GM23338 (cell line): ENCODE measurements around the gene SPATA33. TPM values are rescaled to one million over a fixed set of nuclear protein-coding genes. Genes with fewer than 3 reads are reported as not detected.

ENCODE experiments used
- ATAC-seq: fragments of 200-7000 bp; cut with Tn5 transposase; 3 replicates; pipeline ENCODE4 v1.9.1; 2020
- DNase-seq: peaks from one replicate; pipeline ENCODE4 v3.0.0-alpha.2; 2015; ENCODE audit warnings: low spot score
- H2AFZ ChIP-seq: fragments of 200-600 bp; sonication (generic); 2 replicates; pipeline ENCODE4 v1.8.0; 2016; ENCODE audit warnings: antibody characterized with exemption, mild to moderate bottlenecking, moderate library complexity
- H3F3A ChIP-seq: fragments of 200-600 bp; sonication (generic); replicated peaks from 2 replicates; pipeline ENCODE4 v1.8.0; 2017; ENCODE audit warnings: antibody characterized with exemption, mixed run types, low read depth
- H3K27ac ChIP-seq: fragments of 200-600 bp; sonication (generic); 2 replicates; pipeline ENCODE4 v1.6.1; 2016; ENCODE audit warnings: low read depth
- H3K27me3 ChIP-seq: fragments of 200-600 bp; sonication (generic); 2 replicates; pipeline ENCODE4 v1.8.0; 2016; ENCODE audit warnings: mild to moderate bottlenecking, mixed run types, moderate library complexity; ENCODE audit not compliant: insufficient read depth
- H3K36me3 ChIP-seq: fragments of 200-600 bp; sonication (generic); 2 replicates; pipeline ENCODE4 v1.8.0; 2016; ENCODE audit warnings: mild to moderate bottlenecking; ENCODE audit not compliant: insufficient read depth
- H3K4me1 ChIP-seq: fragments of 200-600 bp; sonication (generic); 2 replicates; pipeline ENCODE4 v1.8.0; 2016; ENCODE audit warnings: mild to moderate bottlenecking, moderate library complexity; ENCODE audit not compliant: insufficient read depth
- H3K4me2 ChIP-seq: fragments of 200-600 bp; sonication (generic); 2 replicates; pipeline ENCODE4 v1.7.1; 2017; ENCODE audit warnings: mixed run types
- H3K4me3 ChIP-seq: fragments of 200-600 bp; sonication (generic); 2 replicates; pipeline ENCODE4 v1.6.1; 2016; ENCODE audit warnings: mixed run types
- H3K79me2 ChIP-seq: fragments of 200-600 bp; sonication (generic); replicated peaks from 2 replicates; pipeline ENCODE4 v1.8.0; 2017; ENCODE audit warnings: mild to moderate bottlenecking; ENCODE audit not compliant: insufficient read depth
- H3K9me2 ChIP-seq: fragments of 200-600 bp; sonication (generic); 2 replicates; pipeline ENCODE4 v1.8.0; 2017; ENCODE audit not compliant: insufficient read depth
- H4K20me1 ChIP-seq: fragments of 200-600 bp; sonication (generic); replicated peaks from 2 replicates; pipeline ENCODE4 v1.8.0; 2017; ENCODE audit warnings: mild to moderate bottlenecking; ENCODE audit not compliant: insufficient read depth
- H3K27ac Mint-ChIP-seq: 2 replicates; pipeline ENCODE4 v1.8.0; 2020; ENCODE audit warnings: inconsistent platforms, mild to moderate bottlenecking, moderate library complexity, mixed read lengths
- H3K27me3 Mint-ChIP-seq: 3 replicates; pipeline ENCODE4 v1.8.0; 2022; ENCODE audit warnings: low read depth, mild to moderate bottlenecking, moderate library complexity, mixed read lengths, inconsistent platforms; ENCODE audit not compliant: insufficient read depth, poor library complexity
- H3K36me3 Mint-ChIP-seq: 3 replicates; pipeline ENCODE4 v1.8.0; 2021; ENCODE audit warnings: low read depth, mild to moderate bottlenecking, inconsistent platforms, moderate library complexity, mixed read lengths
- H3K4me1 Mint-ChIP-seq: 3 replicates; pipeline ENCODE4 v1.8.0; 2020; ENCODE audit warnings: mild to moderate bottlenecking, inconsistent platforms, mixed read lengths
- H3K4me3 Mint-ChIP-seq: 3 replicates; pipeline ENCODE4 v1.8.0; 2021; ENCODE audit warnings: moderate library complexity, mild to moderate bottlenecking, inconsistent platforms, mixed read lengths
- H3K9me3 Mint-ChIP-seq: 3 replicates; pipeline ENCODE4 v1.8.0; 2020; ENCODE audit warnings: moderate library complexity, mild to moderate bottlenecking, inconsistent platforms, mixed read lengths
- CREB1 ChIP-seq: fragments of 250-450 bp; sonication (Bioruptor Pico); IDR thresholded peaks from 2 replicates; pipeline ENCODE4 v1.5.0; 2020; ENCODE audit warnings: low read depth, mild to moderate bottlenecking, moderate library complexity
- CTCF ChIP-seq, 2 experiments: fragments of 200-600 bp in 1 of 2; sonication (generic) in 1 of 2; conservative IDR thresholded peaks; 2 replicates each; pipeline versions ENCODE4 v1.5.1 to v1.6.1; 2016 to 2017; ENCODE audit warnings: antibody characterized with exemption in 2 of 2, low read depth in 2 of 2, mild to moderate bottlenecking in 2 of 2, moderate library complexity in 1 of 2
- EZH2phosphoT487 ChIP-seq: fragments of 200-600 bp; sonication (generic); IDR thresholded peaks from one replicate; pipeline ENCODE4 v1.8.1; 2018; ENCODE audit warnings: antibody characterized with exemption; ENCODE audit not compliant: unreplicated experiment
- JUNB ChIP-seq: IDR thresholded peaks from one replicate; pipeline ENCODE4 v1.6.1; 2016; ENCODE audit warnings: antibody characterized with exemption; ENCODE audit not compliant: unreplicated experiment
- NANOG ChIP-seq: IDR thresholded peaks from 2 replicates; pipeline ENCODE4 v1.6.1; 2016; ENCODE audit warnings: antibody characterized with exemption, borderline replicate concordance
- POLR2AphosphoS5 ChIP-seq: IDR thresholded peaks from 2 replicates; pipeline ENCODE4 v1.6.1; 2016; ENCODE audit warnings: antibody characterized with exemption, low read depth
- polyA plus RNA-seq: library from polyadenylated mRNA; unstranded; fragments of >200 nt; fragmentation: Nextera tagmentation; extraction: Ambion mirVana; gene quantifications from 2 replicates; pipeline ENCODE4 v1.2.1, GENCODE V29; 2016
- total RNA-seq: library from RNA; depleted of rRNA; stranded (reverse); fragments of >200 nt; shearing (Covaris generic); gene quantifications from 2 replicates; pipeline ENCODE4 v1.2.3, GENCODE V29; 2014
- TF ChIP-seq, protein P1 (sequence below): fragments of 250-450 bp; sonication (Bioruptor Pico); IDR thresholded peaks from 2 replicates; pipeline ENCODE4 v1.5.0; 2020; ENCODE audit warnings: mild to moderate bottlenecking, moderate library complexity
- TF ChIP-seq, protein P2 (sequence below): IDR thresholded peaks from 2 replicates; pipeline ENCODE4 v1.6.1; 2016; ENCODE audit warnings: antibody characterized with exemption

SPATA33 gene
- total and polyA plus RNA-seq, 2 experiments from 2014 or later: 5.8 to 17.4 TPM

GRCh38 chr16:89690392-89690901 lies 32.8 kb downstream of the SPATA33 start:
- Histone ChIP-seq H4K20me1 (peaks cover 4% of the 10 kb centered on the region; the same call in 1 of the 2 replicates), H3K27me3 (no peaks in the 10 kb centered on the region), H3K9me2 (no peaks in the 10 kb centered on the region), H3K36me3 (0 out of 2 replicates have a peak, but pooled peaks cover 2% of the 10 kb centered on the region), H2AFZ (no peak overlapping the region), H3K4me1 (0 out of 2 replicates have a peak, but pooled peaks cover 8% of the 10 kb centered on the region), H3K4me3 (no peak overlapping the region), H3K27ac (no peak overlapping the region), H3F3A (0 out of 2 replicates have a peak, but pooled peaks cover 12% of the 10 kb centered on the region), H3K4me2 (no peak overlapping the region), H3K79me2 (peaks cover 12% of the 10 kb centered on the region)
- H3K27me3 Mint-ChIP-seq: peaks cover 22% of the 10 kb centered on the region
- no peak overlapping the region for H3K4me3 Mint-ChIP-seq
- peaks cover 60% of the 10 kb centered on the region for H3K36me3 Mint-ChIP-seq
- H3K4me1 Mint-ChIP-seq: peaks cover 7% of the 10 kb centered on the region; the same call in 2 of the 3 replicates
- no peak for TF ChIP-seq JUNB
- ATAC-seq (no peak), DNase-seq (no peak)
- no peak overlapping the region for H3K27ac Mint-ChIP-seq
- peaks cover 9% of the 10 kb centered on the region for H3K9me3 Mint-ChIP-seq

- Mint-ChIP-seq H3K27ac (no peak overlapping the region), H3K4me1 (peaks cover 7% of the 10 kb centered on the region; the same call in 2 of the 3 replicates), H3K36me3 (peaks cover 52% of the 10 kb centered on the region), H3K4me3 (no peak overlapping the region), H3K9me3 (peaks cover under 1% of the 10 kb centered on the region; the same call in 2 of the 3 replicates), H3K27me3 (peaks cover 23% of the 10 kb centered on the region)
- no peaks in the 10 kb centered on the region for H3K9me2 ChIP-seq
- H4K20me1 ChIP-seq: peaks cover 4% of the 10 kb centered on the region; the same call in 1 of the 2 replicates
- H3K27me3 ChIP-seq: no peaks in the 10 kb centered on the region
- H3K4me2 ChIP-seq: no peak overlapping the region
- ATAC-seq: no peak
- H3K27ac ChIP-seq: no peak overlapping the region
- H3F3A ChIP-seq: 0 out of 2 replicates have a peak, but pooled peaks cover 12% of the 10 kb centered on the region
- no peak overlapping the region for H3K4me3 ChIP-seq
- H3K36me3 ChIP-seq: 0 out of 2 replicates have a peak, but pooled peaks cover 2% of the 10 kb centered on the region
- no peak for DNase-seq
- H3K4me1 ChIP-seq: 0 out of 2 replicates have a peak, but pooled peaks cover 8% of the 10 kb centered on the region
- H3K79me2 ChIP-seq: peaks cover 12% of the 10 kb centered on the region
- H2AFZ ChIP-seq: no peak overlapping the region
- TF ChIP-seq EZH2phosphoT487 (no peak), CTCF (conservative IDR thresholded peaks at IDR 0.05; ENCODE audit: low read depth in 2 of 2) (no peak), POLR2AphosphoS5 (no peak), JUNB (no peak), NANOG (no peak), CREB1 (CRISPR knock-in tag) (no peak)
- TF ChIP-seq, protein P1, sequence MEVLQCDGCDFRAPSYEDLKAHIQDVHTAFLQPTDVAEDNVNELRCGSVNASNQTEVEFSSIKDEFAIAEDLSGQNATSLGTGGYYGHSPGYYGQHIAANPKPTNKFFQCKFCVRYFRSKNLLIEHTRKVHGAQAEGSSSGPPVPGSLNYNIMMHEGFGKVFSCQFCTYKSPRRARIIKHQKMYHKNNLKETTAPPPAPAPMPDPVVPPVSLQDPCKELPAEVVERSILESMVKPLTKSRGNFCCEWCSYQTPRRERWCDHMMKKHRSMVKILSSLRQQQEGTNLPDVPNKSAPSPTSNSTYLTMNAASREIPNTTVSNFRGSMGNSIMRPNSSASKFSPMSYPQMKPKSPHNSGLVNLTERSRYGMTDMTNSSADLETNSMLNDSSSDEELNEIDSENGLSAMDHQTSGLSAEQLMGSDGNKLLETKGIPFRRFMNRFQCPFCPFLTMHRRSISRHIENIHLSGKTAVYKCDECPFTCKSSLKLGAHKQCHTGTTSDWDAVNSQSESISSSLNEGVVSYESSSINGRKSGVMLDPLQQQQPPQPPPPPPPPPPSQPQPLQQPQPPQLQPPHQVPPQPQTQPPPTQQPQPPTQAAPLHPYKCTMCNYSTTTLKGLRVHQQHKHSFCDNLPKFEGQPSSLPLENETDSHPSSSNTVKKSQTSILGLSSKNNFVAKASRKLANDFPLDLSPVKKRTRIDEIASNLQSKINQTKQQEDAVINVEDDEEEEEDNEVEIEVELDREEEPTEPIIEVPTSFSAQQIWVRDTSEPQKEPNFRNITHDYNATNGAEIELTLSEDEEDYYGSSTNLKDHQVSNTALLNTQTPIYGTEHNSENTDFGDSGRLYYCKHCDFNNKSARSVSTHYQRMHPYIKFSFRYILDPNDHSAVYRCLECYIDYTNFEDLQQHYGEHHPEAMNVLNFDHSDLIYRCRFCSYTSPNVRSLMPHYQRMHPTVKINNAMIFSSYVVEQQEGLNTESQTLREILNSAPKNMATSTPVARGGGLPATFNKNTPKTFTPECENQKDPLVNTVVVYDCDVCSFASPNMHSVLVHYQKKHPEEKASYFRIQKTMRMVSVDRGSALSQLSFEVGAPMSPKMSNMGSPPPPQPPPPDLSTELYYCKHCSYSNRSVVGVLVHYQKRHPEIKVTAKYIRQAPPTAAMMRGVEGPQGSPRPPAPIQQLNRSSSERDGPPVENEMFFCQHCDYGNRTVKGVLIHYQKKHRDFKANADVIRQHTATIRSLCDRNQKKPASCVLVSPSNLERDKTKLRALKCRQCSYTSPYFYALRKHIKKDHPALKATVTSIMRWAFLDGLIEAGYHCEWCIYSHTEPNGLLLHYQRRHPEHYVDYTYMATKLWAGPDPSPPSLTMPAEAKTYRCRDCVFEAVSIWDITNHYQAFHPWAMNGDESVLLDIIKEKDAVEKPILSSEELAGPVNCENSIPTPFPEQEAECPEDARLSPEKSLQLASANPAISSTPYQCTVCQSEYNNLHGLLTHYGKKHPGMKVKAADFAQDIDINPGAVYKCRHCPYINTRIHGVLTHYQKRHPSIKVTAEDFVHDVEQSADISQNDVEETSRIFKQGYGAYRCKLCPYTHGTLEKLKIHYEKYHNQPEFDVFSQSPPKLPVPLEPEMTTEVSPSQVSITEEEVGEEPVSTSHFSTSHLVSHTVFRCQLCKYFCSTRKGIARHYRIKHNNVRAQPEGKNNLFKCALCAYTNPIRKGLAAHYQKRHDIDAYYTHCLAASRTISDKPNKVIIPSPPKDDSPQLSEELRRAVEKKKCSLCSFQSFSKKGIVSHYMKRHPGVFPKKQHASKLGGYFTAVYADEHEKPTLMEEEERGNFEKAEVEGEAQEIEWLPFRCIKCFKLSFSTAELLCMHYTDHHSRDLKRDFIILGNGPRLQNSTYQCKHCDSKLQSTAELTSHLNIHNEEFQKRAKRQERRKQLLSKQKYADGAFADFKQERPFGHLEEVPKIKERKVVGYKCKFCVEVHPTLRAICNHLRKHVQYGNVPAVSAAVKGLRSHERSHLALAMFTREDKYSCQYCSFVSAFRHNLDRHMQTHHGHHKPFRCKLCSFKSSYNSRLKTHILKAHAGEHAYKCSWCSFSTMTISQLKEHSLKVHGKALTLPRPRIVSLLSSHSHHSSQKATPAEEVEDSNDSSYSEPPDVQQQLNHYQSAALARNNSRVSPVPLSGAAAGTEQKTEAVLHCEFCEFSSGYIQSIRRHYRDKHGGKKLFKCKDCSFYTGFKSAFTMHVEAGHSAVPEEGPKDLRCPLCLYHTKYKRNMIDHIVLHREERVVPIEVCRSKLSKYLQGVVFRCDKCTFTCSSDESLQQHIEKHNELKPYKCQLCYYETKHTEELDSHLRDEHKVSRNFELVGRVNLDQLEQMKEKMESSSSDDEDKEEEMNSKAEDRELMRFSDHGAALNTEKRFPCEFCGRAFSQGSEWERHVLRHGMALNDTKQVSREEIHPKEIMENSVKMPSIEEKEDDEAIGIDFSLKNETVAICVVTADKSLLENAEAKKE: no peak
- TF ChIP-seq, protein P2, sequence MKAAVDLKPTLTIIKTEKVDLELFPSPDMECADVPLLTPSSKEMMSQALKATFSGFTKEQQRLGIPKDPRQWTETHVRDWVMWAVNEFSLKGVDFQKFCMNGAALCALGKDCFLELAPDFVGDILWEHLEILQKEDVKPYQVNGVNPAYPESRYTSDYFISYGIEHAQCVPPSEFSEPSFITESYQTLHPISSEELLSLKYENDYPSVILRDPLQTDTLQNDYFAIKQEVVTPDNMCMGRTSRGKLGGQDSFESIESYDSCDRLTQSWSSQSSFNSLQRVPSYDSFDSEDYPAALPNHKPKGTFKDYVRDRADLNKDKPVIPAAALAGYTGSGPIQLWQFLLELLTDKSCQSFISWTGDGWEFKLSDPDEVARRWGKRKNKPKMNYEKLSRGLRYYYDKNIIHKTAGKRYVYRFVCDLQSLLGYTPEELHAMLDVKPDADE: no peak
These were observed 33.8 kb downstream of the SPATA33 start for GRCh38 chr16:89691231-89691985.
